Panc1 (cell line): Measurements from ENCODE around the gene DIS3L2. TPM values are rescaled to one million over a fixed set of nuclear protein-coding genes. Genes with fewer than 3 reads are reported as not detected.
"Not testable (repeated sequence)": the region's sequence is repeated elsewhere in the genome, so short reads cannot be mapped to it uniquely, and the experiment has no call there.

Experiments used
- ATAC-seq: fragments of 200-7000 bp; cut with Tn5 transposase; 2 replicates; pipeline ENCODE4 v1.9.1; 2020; ENCODE audit warnings: mild to moderate bottlenecking, moderate library complexity
- BruUV-seq: library from RNA; stranded (reverse); fragments of 400-500 nt; replicated peaks from 2 replicates; lab custom pipeline; 2021; lab: Mats Ljungman, UMichigan
- CTCF ChIA-PET: fragments of 300-600 bp; sonication (Branson Sonifier 250); formaldehyde crosslinking; loops from one replicate; lab custom pipeline; 2022; ENCODE audit warnings: antibody characterized with exemption; lab: Charles Lee
- POLR2A ChIA-PET: fragments of 300-600 bp; sonication (Branson Sonifier 250); formaldehyde crosslinking; loops from one replicate; lab custom pipeline; 2022; ENCODE audit warnings: antibody characterized with exemption; lab: Charles Lee
- DNase-seq: peaks from one replicate; pipeline ENCODE4 v3.0.0-alpha.2; 2010; ENCODE audit warnings: low read depth, low spot score
- H3K27ac ChIP-seq: 2 replicates; pipeline ENCODE4 v1.5.1; 2011; ENCODE audit warnings: mild to moderate bottlenecking, low read length, inconsistent platforms
- H3K27me3 ChIP-seq: fragments of 200-500 bp; sonication (Bioruptor generic); 2 replicates; pipeline ENCODE4 v1.6.0; 2014; ENCODE audit warnings: low read length, inconsistent platforms; ENCODE audit not compliant: control insufficient read depth, insufficient read depth
- H3K36me3 ChIP-seq: fragments of 200-500 bp; sonication (Bioruptor generic); 2 replicates; pipeline ENCODE4 v1.5.1; 2014; ENCODE audit warnings: inconsistent platforms, mild to moderate bottlenecking, low read length, moderate library complexity; ENCODE audit not compliant: control insufficient read depth, insufficient read depth
- H3K4me1 ChIP-seq: 2 replicates; pipeline ENCODE4 v1.5.1; 2011; ENCODE audit warnings: inconsistent platforms, mild to moderate bottlenecking, low read length, moderate library complexity; ENCODE audit not compliant: control insufficient read depth, insufficient read depth
- H3K4me3 ChIP-seq, 2 experiments: 2 replicates each; pipeline ENCODE4 v1.5.1; 2011 to 2012; ENCODE audit warnings: low read depth in 2 of 2, low read length in 2 of 2, mild to moderate bottlenecking in 2 of 2, inconsistent platforms in 1 of 2, moderate library complexity in 1 of 2
- H3K9me3 ChIP-seq: fragments of 200-500 bp; sonication (Bioruptor generic); 2 replicates; pipeline ENCODE4 v1.5.1; 2014; ENCODE audit warnings: low read depth, mild to moderate bottlenecking, inconsistent platforms, low read length, moderate library complexity; ENCODE audit not compliant: control insufficient read depth, insufficient read depth
- CTCF ChIP-seq: fragments of 450-650 bp; IDR thresholded peaks from 2 replicates; pipeline ENCODE4 v1.5.1; 2017; ENCODE audit warnings: mild to moderate bottlenecking
- POLR2AphosphoS5 ChIP-seq: IDR thresholded peaks from 2 replicates; pipeline ENCODE4 v1.6.1; 2012; ENCODE audit warnings: mild to moderate bottlenecking, low read depth, low read length, moderate library complexity
- REST ChIP-seq, 2 experiments: IDR thresholded peaks; 2 replicates each; pipeline ENCODE4 v1.6.1; 2011 to 2012; ENCODE audit warnings: low read depth in 2 of 2, control low read depth in 1 of 2, low read length in 1 of 2, mild to moderate bottlenecking in 1 of 2, moderate library complexity in 1 of 2; ENCODE audit not compliant: insufficient read depth in 1 of 2
- SIN3A ChIP-seq: IDR thresholded peaks from 2 replicates; pipeline ENCODE4 v1.6.1; 2012; ENCODE audit warnings: low read depth, mild to moderate bottlenecking, low read length, moderate library complexity, borderline replicate concordance; ENCODE audit not compliant: insufficient read depth
- TCF7L2 ChIP-seq: IDR thresholded peaks from 2 replicates; pipeline ENCODE4 v1.6.1; 2011; ENCODE audit warnings: mild to moderate bottlenecking, low read depth, low read length, inconsistent platforms
- in situ Hi-C: cut with HindIII; loops from 2 replicates; pipeline ENCODE4 v1.10.0; 2016; ENCODE audit warnings: low sequenced_read_pairs, low pct_unique_long_range_greater_than_20kb
- intact Hi-C: fragments of 100-400 bp; cut with micrococcal nuclease; formaldehyde crosslinking; loops from one replicate; pipeline ENCODE4 v1.10.0; 2022; ENCODE audit not compliant: unreplicated experiment
- total RNA-seq: library from RNA; stranded (reverse); gene quantifications from one replicate; pipeline ENCODE4 v1.2.1, GENCODE V29; 2021; ENCODE audit not compliant: unreplicated experiment

Gene DIS3L2
- total RNA-seq, 1 experiment from 2014 or later = 28.1 TPM

GRCh38 chr2:231942180-231942579 is 19.3 kb upstream of the DIS3L2 start:
- Histone ChIP-seq H3K27ac (no peak overlapping the region), H3K36me3 (no peaks in the 10 kb centered on the region), H3K9me3 (no peaks in the 10 kb centered on the region), H3K4me3 (no peak overlapping the region), H3K4me1 (no peaks in the 10 kb centered on the region), H3K27me3 (0 out of 2 replicates have a peak, but pooled peaks cover 2% of the 10 kb centered on the region)
- TF ChIP-seq CTCF (no peak), REST (IDR thresholded peaks at IDR 0.05; ENCODE audit: insufficient read depth in 1 of 2, low read depth in 2 of 2, low read length in 1 of 2) (no peak), POLR2AphosphoS5 (no peak), SIN3A (no peak), TCF7L2 (no peak)
- intact Hi-C loops (no loop called here), in situ Hi-C loops (no loop called here)
- no TSS peak for BruUV-seq
- ChIA-PET POLR2A (no interaction called here), CTCF (no interaction called here)
- DNase-seq (no peak), ATAC-seq (no peak)

GRCh38 chr2:231946241-231946814 is 15.2 kb upstream of the DIS3L2 start:
- Histone ChIP-seq H3K4me3 (no peak overlapping the region), H3K27me3 (peaks cover 2% of the 10 kb centered on the region; the same call in 1 of the 2 replicates), H3K9me3 (no peaks in the 10 kb centered on the region), H3K27ac (no peak overlapping the region), H3K36me3 (no peaks in the 10 kb centered on the region), H3K4me1 (no peaks in the 10 kb centered on the region)
- CTCF ChIA-PET = no interaction called here
- DNase-seq (no peak), ATAC-seq (no peak)
- POLR2A ChIA-PET = no interaction called here
- in situ Hi-C loops = no loop called here
- BruUV-seq = no TSS peak
- intact Hi-C loops = no loop called here
- no peak for TF ChIP-seq REST (IDR thresholded peaks at IDR 0.05; ENCODE audit: insufficient read depth in 1 of 2, low read depth in 2 of 2, low read length in 1 of 2)
- TF ChIP-seq TCF7L2 = no peak
- TF ChIP-seq POLR2AphosphoS5 = no peak
- TF ChIP-seq SIN3A = no peak
- no peak for TF ChIP-seq CTCF

GRCh38 chr2:231947112-231947511 is 14.4 kb upstream of the DIS3L2 start:
- in situ Hi-C loops, BruUV-seq, DNase-seq, H3K36me3 ChIP-seq, H3K4me1 ChIP-seq, H3K27ac ChIP-seq, intact Hi-C loops, H3K4me3 ChIP-seq, POLR2A ChIA-PET, H3K9me3 ChIP-seq, CTCF ChIA-PET, H3K27me3 ChIP-seq, ATAC-seq: not testable (repeated sequence)
